GOT3 (cell line): ENCODE data around the gene SERTAD2.

Experiments used
- DNase-seq: peaks from one replicate; lab custom pipeline; 2025; ENCODE audit warnings: mixed read lengths; lab: John Stamatoyannopoulos, UW

Gene SERTAD2, protein sequence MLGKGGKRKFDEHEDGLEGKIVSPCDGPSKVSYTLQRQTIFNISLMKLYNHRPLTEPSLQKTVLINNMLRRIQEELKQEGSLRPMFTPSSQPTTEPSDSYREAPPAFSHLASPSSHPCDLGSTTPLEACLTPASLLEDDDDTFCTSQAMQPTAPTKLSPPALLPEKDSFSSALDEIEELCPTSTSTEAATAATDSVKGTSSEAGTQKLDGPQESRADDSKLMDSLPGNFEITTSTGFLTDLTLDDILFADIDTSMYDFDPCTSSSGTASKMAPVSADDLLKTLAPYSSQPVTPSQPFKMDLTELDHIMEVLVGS

DNA sequence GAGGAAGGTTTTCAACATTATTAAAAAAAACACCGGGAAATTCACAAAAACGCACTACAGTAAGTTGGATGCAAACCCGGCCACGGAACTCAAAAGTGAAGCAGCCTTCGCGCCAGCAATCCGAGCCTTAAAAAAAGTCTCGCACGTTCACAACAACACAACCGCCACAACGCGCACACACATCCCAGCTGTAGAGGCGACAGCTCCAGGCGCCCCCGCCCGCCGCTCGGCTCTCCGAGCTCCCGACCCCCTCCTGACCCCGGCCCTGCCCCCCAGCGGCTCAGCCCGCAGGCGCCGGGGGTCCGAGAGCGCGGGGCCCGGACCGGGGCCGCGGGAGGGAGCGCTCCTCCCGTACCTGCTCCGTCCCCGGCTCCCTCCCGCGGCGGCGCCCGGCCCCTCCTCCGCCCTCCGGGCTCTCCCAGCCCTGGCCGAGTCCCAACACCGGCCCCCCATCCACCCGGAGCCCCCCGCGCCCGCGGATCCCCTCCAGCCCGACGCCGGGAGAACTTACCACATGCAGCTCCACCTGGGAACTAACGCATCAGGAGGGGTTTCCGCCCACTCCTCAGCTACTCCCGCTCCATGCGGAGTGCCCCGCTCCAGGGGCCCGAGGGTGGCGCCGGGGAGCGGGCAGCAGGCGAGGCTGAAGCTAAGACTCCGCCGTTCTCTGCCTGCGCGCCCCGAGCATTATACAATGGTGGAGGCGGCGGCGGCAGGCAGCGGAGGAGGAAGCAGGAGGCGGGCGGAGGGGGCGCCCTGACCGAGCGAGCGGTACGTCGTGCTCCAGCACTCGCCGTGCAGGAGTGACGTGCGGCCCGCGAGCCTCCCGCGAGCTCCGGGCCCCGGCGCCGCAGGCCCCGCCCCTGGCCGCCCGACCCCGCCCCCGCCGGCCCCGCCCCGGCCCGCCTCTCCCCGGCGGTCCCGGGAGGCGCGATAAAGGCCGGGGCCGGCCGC lies at the start of gene SERTAD2:
Gene SERTAD2 (minus strand): TSS at position 805 of the 954 bp plus-strand sequence. CDS start 17,042 bp downstream, outside the sequence.
- DNase-seq: peak; percentile 40

DNA sequence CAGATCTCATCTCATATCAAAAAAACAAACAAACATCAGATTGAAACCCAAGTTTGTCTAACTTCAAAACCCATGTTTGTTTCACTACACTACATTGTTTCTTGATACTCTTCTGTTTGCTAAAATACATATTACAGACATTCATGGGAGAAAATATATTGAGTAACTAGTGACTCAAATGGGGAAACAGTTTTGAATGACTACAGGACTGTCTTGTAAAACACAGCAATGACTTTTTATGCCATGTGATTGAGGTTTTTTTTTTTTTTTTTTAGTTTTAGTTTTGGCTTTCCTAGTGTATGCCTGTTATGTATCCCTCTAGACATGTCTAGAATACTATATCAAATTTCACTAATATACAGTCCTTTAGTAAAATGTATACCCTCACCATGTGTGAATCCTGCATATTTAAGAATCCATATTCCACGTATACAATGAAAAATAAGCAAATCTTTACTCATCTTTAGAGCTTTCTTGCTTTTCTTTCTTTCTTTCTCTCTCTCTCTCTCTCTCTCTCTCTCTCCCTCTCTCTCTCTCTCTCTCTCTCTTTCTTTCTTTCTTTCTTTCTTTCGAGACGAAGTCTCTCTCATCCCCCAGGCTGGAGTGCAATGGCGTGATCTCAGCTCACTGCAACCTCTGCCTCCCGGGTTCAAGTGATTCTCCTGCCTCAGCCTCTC lies 46.6 kb upstream of the SERTAD2 start:
- DNase-seq: no peak

DNA sequence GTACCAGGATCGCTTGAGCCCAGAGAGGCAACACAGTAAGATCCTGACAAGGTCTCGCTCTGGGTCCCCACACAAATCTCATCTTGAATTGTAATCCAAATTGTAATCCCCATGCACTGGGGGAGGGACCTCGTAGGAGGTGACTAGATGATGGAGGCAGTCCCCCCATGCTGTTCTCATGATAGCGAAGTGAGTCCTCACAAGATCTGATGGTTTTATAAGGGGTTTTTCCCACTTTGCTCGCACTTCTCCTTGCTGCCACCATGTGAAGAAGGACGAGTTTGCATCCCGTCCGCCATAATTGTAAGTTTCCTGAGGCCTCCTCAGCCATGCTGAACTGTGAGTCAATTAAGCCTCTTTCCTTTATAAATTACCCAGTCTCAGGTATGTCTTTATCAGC lies 46.0 kb upstream of the SERTAD2 start:
- no peak for DNase-seq

DNA sequence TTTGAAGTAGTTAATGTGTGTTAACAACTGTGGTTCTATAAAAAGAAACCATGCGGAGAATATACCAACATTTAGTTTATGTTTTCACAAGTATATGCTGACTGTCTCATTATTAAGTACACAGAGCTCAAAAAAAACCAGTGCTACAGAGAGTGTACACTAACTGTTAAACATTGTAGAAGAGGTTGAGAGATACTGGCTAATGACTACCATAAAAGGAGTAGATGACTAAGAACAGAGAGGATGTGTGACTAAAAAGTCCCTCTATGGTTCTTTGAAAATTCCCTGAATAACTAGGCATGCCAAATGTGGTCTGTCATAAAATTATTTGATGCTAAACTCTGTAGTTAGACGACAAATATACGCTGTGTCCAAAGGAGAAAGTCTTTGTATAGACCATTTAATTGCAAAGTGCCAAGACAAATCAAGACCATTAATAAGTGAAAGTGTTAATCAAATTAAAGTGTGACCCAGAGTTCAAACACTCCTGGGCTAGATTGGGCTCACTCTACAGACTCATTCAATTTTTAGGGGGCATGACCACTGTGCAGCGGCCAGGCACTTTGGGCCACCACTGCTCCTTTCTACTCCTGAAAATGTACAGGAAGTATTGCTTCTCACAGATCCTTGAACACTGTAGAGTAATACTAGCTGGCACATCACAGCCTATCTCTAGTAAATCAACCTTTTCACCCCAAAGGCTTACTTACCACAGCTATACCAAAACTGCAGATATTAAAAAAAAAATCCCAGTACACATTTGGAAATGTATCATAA lies 45.1 kb upstream of the SERTAD2 start:
- no peak for DNase-seq

DNA sequence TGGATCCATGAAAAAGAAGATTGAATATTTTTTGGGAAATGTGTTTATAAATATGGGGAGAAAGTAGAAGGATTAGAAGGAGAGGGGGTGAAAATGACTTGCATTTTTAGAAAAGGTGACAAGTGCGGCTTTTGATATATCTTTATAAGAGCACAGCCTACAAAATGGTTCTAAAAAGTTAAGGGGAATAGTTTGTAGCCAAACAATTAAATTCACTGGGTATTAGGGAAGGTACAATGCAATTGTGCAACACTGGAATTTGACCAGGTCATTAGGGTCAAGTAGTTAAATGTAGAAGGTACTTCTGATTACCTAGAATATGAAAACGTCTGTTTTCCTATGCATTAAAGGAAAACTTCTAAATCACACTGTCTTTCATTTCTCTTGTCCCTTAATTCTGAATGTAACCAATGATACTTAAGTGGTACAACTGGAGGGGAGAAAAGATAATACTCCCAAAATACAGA lies 44.5 kb upstream of the SERTAD2 start:
- no peak for DNase-seq

DNA sequence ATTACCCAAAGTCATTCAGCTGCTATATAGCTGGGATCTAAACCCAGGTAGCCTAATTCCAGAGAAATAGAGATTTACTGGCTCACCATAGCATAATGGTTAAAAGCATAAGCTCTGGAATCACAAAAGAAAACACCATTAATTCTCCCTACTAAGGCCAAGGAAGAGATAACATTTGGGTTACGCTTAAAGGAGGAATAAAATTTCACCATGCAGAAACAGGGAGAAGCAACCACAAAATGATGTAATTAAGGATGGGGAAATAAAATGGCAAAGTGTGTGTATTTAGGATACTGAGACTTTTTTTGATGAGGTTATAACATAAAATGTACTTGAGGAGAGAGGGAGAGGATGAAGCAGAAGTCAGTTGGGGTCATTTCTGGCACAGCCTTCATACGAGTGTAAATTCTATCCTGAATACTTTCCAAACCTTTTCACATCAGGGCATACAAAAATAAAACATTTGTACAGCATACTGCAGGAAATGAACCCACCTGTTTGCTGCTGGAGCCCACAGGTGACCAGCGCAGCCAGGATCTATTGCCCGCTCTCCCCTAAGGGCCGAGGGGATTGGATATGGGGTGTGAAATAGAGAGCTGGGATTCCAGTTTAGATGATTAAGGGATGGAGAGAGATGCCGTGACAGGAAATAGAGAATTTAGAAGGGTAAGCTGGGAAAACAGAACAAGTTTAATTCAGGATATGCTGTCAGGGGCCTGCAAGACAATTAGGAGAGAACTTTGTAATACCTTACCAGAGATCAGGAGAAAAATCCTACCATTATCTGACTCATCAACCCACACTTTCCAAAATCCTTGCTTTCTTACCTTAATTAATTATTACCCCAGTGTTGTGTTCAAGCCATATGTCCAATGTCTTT lies 43.8 kb upstream of the SERTAD2 start:
- DNase-seq: no peak

DNA sequence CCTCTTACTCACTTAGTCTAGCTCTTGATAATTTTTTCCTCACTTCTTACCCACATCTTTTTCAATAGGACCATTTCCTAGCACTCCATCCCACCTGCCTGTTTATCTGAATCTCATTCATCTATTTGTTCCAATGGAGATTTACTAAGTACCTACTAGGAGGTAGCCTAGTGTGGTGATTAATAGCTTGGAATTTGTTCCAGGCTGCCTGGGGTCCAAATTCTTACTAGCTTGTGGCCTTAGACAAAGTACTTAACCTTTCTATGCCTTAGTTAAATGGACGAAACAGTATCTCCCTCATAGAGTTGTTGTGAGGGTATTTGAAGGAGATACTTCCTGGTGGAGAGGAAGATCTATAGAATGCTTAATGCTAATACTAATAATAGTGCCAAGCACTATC lies 42.9 kb upstream of the SERTAD2 start:
- no peak for DNase-seq

DNA sequence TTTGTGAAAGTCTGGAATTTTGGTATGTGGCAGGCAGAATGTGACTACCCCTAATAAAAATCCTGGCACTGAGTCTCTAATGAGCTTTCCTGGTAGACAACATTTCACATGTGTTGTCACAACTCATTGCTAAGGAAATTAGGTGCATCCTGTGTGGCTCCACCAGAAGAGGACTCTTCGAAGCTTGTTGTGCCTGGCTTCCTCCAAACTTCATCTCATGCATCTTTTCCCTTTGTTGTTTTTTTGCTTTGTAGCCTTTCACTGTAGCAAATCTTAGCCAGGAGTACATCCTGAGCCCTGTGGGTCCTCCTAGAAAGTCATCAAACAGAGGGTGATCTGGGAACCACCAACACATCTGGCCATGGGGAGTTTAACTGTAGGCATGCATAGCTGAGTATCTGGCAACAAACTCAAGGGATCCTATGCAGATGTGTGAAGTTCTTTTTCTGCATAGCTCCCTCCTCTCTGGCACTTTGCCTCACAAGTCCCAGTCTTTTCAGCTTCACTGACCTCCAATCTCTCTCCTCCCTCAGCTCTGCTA lies 42.1 kb upstream of the SERTAD2 start:
- DNase-seq: no peak

DNA sequence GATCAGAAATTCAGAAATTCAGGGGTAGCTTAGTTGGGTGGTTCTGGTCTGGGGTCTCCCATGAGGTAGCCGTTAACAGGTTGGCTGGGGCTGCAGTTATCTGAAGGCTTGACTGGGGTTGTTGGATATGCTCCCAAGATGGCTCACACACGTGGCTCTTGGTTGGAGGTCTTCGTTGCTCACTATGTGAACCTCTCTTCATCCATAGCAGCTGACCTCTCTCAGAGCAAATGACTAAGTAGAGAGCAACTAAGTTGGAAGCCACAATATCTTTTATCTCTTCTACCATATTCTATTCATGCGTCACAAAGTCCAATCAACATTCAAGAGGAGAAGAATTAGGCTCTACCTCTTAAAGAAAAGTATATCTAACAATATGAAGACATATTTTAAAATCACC lies 38.7 kb upstream of the SERTAD2 start:
- no peak for DNase-seq

DNA sequence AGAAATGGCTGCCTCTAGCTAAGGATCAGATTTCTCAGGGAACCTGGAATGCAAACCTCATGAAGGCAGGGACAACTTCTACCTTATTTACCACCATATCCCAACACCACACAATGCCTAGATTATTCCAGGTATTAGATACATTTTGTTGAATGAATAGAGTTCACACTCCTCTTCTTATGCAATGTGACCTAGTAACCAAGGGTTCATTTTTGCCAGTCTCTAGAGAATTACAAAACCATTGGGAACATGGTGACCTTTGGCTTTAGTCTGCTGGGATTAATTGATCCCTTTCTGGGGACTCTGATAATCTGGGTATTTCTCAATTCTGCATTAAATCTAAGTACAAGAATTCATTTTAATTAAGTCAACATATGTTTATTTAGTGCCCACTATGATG lies 35.2 kb upstream of the SERTAD2 start:
- DNase-seq: no peak

DNA sequence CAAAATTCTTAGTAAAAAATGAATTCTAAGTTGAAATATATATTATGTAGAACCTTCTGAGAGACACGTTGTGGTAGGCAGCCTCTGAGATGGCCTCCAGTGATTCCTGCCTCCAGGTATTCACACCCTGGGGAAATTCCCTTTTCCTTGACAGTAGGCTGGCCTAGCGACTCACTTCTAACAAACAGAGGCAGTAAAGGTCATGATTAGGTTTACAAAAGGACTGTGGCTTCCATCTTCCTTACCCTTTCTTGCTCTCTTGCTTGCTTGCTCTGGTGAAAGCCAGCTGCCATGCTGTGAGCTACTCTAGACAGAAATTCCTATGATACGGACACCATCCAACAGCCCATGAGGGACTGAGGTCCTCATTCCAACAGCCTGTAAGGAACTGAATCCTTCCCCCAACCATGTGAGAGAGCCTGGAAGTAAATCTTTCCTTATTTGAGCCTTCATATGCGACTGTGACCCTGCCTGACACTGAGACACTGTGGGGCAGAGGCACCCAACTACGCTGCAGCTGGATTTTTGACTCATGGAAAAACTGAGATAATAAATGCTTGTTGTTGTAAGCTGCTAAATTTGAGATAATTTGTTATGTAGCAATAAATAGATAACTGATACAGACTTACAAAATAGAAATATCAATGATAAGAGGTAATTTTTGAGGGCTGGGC lies 32.7 kb upstream of the SERTAD2 start:
- DNase-seq: no peak

DNA sequence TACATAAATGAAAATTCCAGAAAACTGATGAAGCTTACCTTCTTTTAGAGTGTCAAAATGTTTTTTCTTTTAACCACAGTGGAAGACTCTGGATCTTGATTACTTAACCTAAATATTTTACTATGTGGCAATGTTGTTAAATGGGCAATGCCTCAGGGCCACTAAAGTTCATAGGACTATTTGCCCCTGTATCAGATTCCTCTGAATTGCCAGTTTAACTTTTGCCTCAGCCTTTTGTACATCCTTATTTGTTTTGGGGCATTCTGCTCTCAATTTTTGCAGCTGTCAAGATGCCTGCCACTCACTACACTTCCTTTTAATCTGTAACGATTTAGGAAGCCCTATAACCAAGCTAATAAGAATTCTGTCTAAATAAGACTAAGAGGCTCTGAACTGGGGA lies 31.7 kb upstream of the SERTAD2 start:
- DNase-seq: no peak

DNA sequence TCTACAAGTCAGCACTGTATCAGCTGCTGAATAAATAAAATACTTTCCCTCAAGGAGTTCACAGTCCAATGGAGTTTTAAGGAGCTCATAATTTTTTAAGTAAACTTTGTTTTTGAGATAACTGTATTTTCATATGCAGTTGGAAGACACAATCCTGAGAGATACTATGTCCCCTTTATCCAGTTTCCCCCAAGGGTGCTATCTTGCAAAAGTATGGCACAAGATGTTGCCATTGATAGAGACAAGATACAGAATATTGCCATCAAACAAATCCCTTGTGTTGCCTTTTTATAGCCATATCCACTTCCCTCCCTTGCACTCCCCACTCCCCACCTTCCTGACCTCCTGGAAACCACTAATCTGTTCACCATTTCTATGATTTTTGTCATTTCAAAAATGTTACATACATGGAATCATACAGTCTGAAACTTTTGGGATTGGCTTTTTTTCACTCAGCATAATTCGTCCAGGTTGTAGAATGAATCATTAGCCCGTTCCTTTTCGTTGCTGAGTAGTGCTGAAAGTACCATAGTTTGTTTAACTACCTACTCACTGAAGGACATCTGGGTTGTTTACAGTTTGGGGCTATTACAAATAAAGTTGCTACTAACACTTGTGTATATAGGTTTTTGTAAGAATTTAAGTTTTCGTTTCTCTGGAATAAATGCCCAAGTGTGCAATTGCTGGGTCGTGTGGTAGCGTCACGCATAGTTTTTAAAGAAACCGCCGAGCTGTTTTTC lies 30.2 kb upstream of the SERTAD2 start:
- DNase-seq: no peak

DNA sequence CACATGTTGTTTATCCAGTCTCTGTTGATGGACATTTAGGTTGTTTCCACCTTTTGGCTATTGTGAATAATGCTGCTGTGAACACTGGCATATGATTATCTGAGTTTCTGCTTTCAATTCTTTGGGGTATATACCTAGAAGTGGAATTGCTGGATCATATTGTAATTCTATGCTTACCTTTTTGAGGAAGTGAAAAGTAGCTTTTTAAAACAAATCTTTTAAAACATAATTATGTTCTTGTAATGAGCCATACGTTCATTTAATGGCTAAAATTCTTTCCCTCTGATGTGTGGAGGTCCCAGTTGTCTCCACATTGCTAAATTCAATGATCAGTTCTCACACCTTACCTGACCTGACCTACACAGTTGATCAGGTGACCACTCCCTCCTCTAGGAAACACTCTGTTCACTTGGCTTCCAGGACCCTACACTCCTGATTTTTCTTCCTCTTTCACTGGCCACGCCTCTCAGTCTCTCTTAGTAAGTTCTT lies 27.8 kb upstream of the SERTAD2 start:
- no peak for DNase-seq

DNA sequence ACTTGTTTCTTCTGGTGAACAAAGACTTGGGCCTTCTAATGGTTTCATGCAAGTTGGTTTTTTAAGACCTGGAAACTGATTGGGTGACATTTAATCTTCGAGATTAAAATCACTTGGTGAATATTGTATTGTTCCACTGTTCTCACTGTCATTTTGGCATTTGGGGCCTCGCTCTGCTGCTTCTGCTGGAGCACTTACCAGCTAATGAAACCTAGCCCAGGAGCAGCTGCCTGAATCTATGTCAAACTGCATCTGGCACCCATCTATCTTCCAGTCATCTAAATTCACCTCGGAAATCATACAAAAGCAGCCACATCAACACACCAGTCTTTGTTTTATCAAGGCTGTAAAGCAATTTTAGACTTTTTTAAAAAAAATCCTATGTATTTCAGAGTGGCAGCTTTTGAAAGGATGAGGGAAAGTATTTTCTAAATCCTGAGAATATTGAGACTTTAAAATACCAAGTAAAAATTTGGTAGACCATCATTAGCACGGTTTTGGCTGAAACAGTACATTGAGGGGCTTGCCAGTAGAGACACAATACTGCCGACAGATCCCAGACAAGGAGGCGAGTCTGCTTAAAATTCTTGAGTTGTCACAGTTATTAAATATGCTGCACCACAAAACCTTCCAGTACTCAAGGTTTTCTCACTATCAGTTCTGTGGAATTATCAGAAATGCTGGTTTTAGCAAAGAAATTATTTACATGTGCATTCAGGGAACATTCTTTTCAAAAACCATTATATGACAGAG lies 26.1 kb upstream of the SERTAD2 start:
- DNase-seq: no peak

DNA sequence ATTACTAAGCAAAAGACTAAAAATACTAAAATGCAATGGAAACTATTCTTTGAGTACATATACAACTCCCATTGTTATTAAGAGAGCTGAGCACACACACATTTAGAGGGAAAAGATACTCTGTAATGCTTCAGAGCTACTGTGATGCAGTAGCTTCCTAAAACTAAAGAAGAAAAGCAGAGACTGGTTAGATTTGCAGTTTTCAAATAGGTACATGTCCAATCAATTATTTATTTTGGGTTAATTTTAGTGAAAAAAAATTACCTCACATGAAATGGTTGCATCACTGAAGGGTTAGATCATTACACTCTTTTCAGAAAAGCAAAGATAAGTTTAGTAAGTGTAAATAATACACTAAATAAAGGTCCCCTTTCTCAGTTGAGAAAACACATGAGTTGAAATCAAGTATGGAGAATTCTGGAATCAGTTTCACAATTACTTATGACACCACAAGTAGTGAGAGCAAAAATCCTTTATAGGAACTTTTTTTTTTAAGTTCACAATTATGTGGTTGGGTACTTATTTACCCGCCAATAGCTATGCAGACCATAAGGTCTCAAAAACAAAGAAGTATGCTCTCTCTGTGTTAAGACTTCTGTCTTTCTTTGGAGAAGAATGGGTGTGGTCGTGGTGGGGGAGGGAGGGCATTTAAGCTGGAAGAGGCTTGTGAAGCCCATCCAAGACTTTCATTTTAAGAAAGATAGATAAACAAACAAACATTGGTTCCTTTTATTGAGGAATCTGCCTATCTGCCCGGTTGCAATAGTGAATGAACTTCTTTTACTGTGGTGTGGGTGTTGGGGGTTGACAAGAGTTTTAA lies 25.3 kb upstream of the SERTAD2 start:
- no peak for DNase-seq

DNA sequence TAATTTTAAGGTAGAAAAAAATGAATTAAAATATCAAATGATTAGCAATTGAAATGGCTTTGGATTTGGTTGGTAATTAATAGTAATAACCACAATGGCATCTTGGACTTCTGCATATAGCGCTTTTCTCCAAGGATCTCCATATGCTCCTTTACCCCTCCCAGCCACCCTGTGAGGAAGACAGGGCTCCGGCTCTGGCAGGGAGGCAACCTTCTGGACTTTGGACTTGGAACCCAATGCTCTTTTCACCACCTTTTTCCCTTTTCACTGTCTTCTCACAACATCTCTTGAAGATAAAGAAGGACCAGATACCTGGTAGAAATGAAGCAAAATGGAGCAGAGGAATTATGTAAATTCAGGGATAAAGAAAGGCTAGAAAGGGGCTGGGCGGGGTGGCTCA lies 23.8 kb upstream of the SERTAD2 start:
- DNase-seq: no peak
